ENCODE results near the gene GATA1. TPM values are rescaled to one million over a fixed set of nuclear protein-coding genes. Genes with fewer than 3 reads are reported as not detected.

GATA1 gene
- total RNA-seq, 2 experiments from 2014 or later, result not detected

- Histone ChIP-seq H3K4me1 (ENCODE audit: insufficient read depth, low read length) (peaks cover 4% of the 10 kb centered on the region), H3K36me3 (ENCODE audit: insufficient read depth, low read length) (no peaks in the 10 kb centered on the region), H3K27ac (ENCODE audit: low read depth in 1 of 2, low read length in 2 of 2) (no peak overlapping the region), H3K9me3 (ENCODE audit: control insufficient read depth in 1 of 2, insufficient read depth in 1 of 2, low read length in 2 of 2) (no peaks in the 10 kb centered on the region), H3K4me3 (ENCODE audit: low read length) (no peak overlapping the region), H3K27me3 (ENCODE audit: control insufficient read depth in 1 of 2, insufficient read depth in 2 of 2, low read length in 2 of 2) (no peaks in the 10 kb centered on the region)
- Mint-ChIP-seq H3K36me3 (ENCODE audit: low read depth) (no peaks in the 10 kb centered on the region), H3K4me3 (no peak overlapping the region), H3K4me1 (ENCODE audit: low read depth) (no peaks in the 10 kb centered on the region), H3K9me3 (no peaks in the 10 kb centered on the region), H3K27ac (no peak overlapping the region), H3K27me3 (no peaks in the 10 kb centered on the region)
- no peak for DNase-seq
- CTCF ChIA-PET, result no interaction called here
- intact Hi-C loops (cut with DNase I, micrococcal nuclease), result loop anchor here in 1 of 2 experiments (5.0 kb wide), 1 partner anchor 38 kb away; no protein-coding TSS in a partner anchor
- POLR2A ChIA-PET, result no interaction called here
- no peak for ATAC-seq (ENCODE audit: poor library complexity)
- no peak for TF ChIP-seq CTCF (IDR thresholded peaks at IDR 0.05)
Measured at GRCh38 chrX:48790477-48790876, 4.1 kb downstream of the GATA1 start.

DNA sequence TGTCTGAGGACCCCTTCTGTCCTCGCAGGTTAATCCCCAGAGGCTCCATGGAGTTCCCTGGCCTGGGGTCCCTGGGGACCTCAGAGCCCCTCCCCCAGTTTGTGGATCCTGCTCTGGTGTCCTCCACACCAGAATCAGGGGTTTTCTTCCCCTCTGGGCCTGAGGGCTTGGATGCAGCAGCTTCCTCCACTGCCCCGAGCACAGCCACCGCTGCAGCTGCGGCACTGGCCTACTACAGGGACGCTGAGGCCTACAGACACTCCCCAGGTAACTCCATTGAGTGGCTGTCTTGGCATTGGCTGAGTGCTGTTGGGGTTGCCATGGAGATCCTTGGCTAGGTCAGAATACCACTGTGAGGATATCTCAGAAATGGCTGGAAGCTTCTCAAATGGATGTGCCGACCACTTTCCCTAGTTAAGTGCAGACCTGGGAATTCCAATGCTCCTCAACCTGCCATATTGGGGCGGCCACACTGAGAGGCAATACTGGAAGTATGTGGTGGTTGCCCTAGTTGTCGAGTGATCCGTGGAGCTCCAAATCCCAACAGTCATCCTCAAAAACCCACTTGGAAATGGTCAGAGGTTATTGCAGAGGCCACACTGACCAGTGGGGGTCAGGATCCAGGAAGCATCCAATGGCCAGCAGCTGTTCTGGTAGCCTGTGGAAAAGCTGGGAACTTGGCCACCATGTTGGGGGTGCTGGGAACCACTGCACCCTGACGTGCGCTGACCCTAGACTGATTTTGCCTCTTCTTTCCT lies 4.9 kb downstream of the GATA1 start:
- H3K4me1 Mint-ChIP-seq (ENCODE audit: low read depth), result no peaks in the 10 kb centered on the region
- Histone ChIP-seq H3K27ac (ENCODE audit: low read depth in 1 of 2, low read length in 2 of 2) (no peak overlapping the region), H3K4me1 (ENCODE audit: insufficient read depth, low read length) (peaks cover 4% of the 10 kb centered on the region), H3K27me3 (ENCODE audit: control insufficient read depth in 1 of 2, insufficient read depth in 2 of 2, low read length in 2 of 2) (no peaks in the 10 kb centered on the region), H3K36me3 (ENCODE audit: insufficient read depth, low read length) (no peaks in the 10 kb centered on the region), H3K4me3 (ENCODE audit: low read length) (no peak overlapping the region), H3K9me3 (ENCODE audit: control insufficient read depth in 1 of 2, insufficient read depth in 1 of 2, low read length in 2 of 2) (no peaks in the 10 kb centered on the region)
- H3K27me3 Mint-ChIP-seq, result no peaks in the 10 kb centered on the region
- ATAC-seq (ENCODE audit: poor library complexity), result no peak
- no peak overlapping the region for H3K27ac Mint-ChIP-seq
- intact Hi-C loops (cut with DNase I, micrococcal nuclease), result loop anchor here in 1 of 2 experiments (5.0 kb wide), 1 partner anchor 39 kb away; no protein-coding TSS in a partner anchor
- H3K9me3 Mint-ChIP-seq, result no peaks in the 10 kb centered on the region
- no peak for TF ChIP-seq CTCF (IDR thresholded peaks at IDR 0.05)
- DNase-seq, result no peak
- H3K36me3 Mint-ChIP-seq (ENCODE audit: low read depth), result no peaks in the 10 kb centered on the region
- no peak overlapping the region for H3K4me3 Mint-ChIP-seq
- ChIA-PET CTCF (no interaction called here), POLR2A (no interaction called here)

DNA sequence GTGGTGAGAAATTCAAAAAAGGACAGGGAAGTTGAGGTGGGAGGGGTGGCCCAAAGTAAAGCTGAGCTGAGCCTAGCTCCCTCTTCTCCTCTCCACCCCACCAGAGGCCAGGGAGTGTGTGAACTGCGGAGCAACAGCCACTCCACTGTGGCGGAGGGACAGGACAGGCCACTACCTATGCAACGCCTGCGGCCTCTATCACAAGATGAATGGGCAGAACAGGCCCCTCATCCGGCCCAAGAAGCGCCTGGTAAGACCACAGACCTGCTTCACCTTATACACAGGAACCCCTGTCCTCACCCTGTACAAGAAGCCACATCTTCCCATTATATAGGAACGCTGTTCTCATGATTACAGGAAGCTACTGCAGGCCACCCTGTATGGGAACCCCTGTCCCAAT lies 5.8 kb downstream of the GATA1 start:
- Mint-ChIP-seq H3K4me3 (no peak overlapping the region), H3K9me3 (no peaks in the 10 kb centered on the region), H3K27me3 (no peaks in the 10 kb centered on the region), H3K4me1 (ENCODE audit: low read depth) (no peaks in the 10 kb centered on the region), H3K36me3 (ENCODE audit: low read depth) (no peaks in the 10 kb centered on the region), H3K27ac (no peak overlapping the region)
- Histone ChIP-seq H3K4me3 (ENCODE audit: low read length) (no peak overlapping the region), H3K4me1 (ENCODE audit: insufficient read depth, low read length) (peaks cover 4% of the 10 kb centered on the region), H3K27me3 (ENCODE audit: control insufficient read depth in 1 of 2, insufficient read depth in 2 of 2, low read length in 2 of 2) (no peaks in the 10 kb centered on the region), H3K9me3 (ENCODE audit: control insufficient read depth in 1 of 2, insufficient read depth in 1 of 2, low read length in 2 of 2) (no peaks in the 10 kb centered on the region), H3K27ac (ENCODE audit: low read depth in 1 of 2, low read length in 2 of 2) (no peak overlapping the region), H3K36me3 (ENCODE audit: insufficient read depth, low read length) (no peaks in the 10 kb centered on the region)
- intact Hi-C loops (cut with DNase I, micrococcal nuclease), result loop anchor here in 1 of 2 experiments (5.0 kb wide), 1 partner anchor 40 kb away; no protein-coding TSS in a partner anchor
- DNase-seq (no peak), ATAC-seq (ENCODE audit: poor library complexity) (no peak)
- no peak for TF ChIP-seq CTCF (IDR thresholded peaks at IDR 0.05)
- ChIA-PET CTCF (no interaction called here), POLR2A (no interaction called here)
